Colonic mucosa (tissue), 4 donors: ENCODE results near the gene RASA1. TPM values are rescaled to one million over a fixed set of nuclear protein-coding genes. Genes with fewer than 3 reads are reported as not detected.

Experiments used
- DNase-seq: peaks from one replicate; pipeline ENCODE4 v3.0.0-alpha.2; 2020
- H3K27ac ChIP-seq: fragments of 200-600 bp; one replicate; pipeline ENCODE4 v1.8.0; 2021
- H3K27me3 ChIP-seq: fragments of 200-600 bp; one replicate; pipeline ENCODE4 v1.8.0; 2021
- H3K36me3 ChIP-seq: fragments of 200-600 bp; one replicate; pipeline ENCODE4 v1.8.0; 2021
- H3K4me1 ChIP-seq: fragments of 200-600 bp; one replicate; pipeline ENCODE4 v1.8.0; 2021; ENCODE audit warnings: mild to moderate bottlenecking
- H3K4me3 ChIP-seq: fragments of 200-600 bp; one replicate; pipeline ENCODE4 v1.8.0; 2021
- H3K9ac ChIP-seq, 2 donors: one replicate each; pipeline ENCODE4 v1.7.0; 2013; ENCODE audit warnings: control low read depth in 2 of 2, low read depth in 2 of 2, low read length in 2 of 2
- H3K9me3 ChIP-seq: fragments of 200-600 bp; one replicate; pipeline ENCODE4 v1.8.0; 2021
- CTCF ChIP-seq: fragments of 200-600 bp; IDR thresholded peaks from one replicate; pipeline ENCODE4 v1.8.0; 2022; ENCODE audit warnings: antibody characterized with exemption, mild to moderate bottlenecking
- intact Hi-C: fragments of 100-400 bp; cut with DNase I; formaldehyde crosslinking; loops from one replicate; pipeline ENCODE4 v1.14.1; 2022
- total RNA-seq, 2 donors: library from RNA; stranded (reverse); fragmentation: NEBNext Ultra II Directional in 1 of 2; extraction: Animal tissue kit (Norgen Biotek cat#: 25700) in 1 of 2; gene quantifications; one replicate each; pipeline ENCODE4 v1.2.1, GENCODE V29; 2021
- donor health status: healthy.
- donor health status: DM: no; HTN: no; CAD: no.
- donor health status: DM: no; HTN: no; CAD: no.

The RASA1 gene
- total RNA-seq, 2 donors from 2014 or later, result 24.1 to 28.8 TPM

- H3K9me3 ChIP-seq, result no peaks in the 10 kb centered on the region
- H3K27ac ChIP-seq, result no peak overlapping the region
- peaks cover 20% of the 10 kb centered on the region for H3K36me3 ChIP-seq
- no peak overlapping the region for H3K9ac ChIP-seq
- intact Hi-C loops, result no loop called here
- no peaks in the 10 kb centered on the region for H3K27me3 ChIP-seq
- H3K4me3 ChIP-seq, result no peak overlapping the region
- peak; percentile 59 for TF ChIP-seq CTCF
- DNase-seq, result no peak
- H3K4me1 ChIP-seq, result no peaks in the 10 kb centered on the region
Observed at GRCh38 chr5:87400305-87400899, 132.7 kb downstream of the RASA1 start.

GRCh38 chr5:87401626-87402025 lies 133.9 kb downstream of the RASA1 start:
- no peak overlapping the region for H3K9ac ChIP-seq
- peaks cover 15% of the 10 kb centered on the region for H3K36me3 ChIP-seq
- H3K27ac ChIP-seq, result no peak overlapping the region
- no peaks in the 10 kb centered on the region for H3K27me3 ChIP-seq
- no peak for DNase-seq
- intact Hi-C loops, result no loop called here
- TF ChIP-seq CTCF, result no peak
- H3K4me1 ChIP-seq, result no peaks in the 10 kb centered on the region
- H3K4me3 ChIP-seq, result no peak overlapping the region
- no peaks in the 10 kb centered on the region for H3K9me3 ChIP-seq

- Histone ChIP-seq H3K4me3 (no peak overlapping the region), H3K36me3 (peaks cover 18% of the 10 kb centered on the region), H3K4me1 (no peaks in the 10 kb centered on the region), H3K27ac (no peak overlapping the region), H3K9me3 (no peaks in the 10 kb centered on the region), H3K9ac (no peak overlapping the region), H3K27me3 (no peaks in the 10 kb centered on the region)
- TF ChIP-seq CTCF, result no peak
- DNase-seq, result no peak
- intact Hi-C loops, result no loop called here
Observed at GRCh38 chr5:87403409-87403808, 135.7 kb downstream of the RASA1 start.

- Histone ChIP-seq H3K4me1 (no peaks in the 10 kb centered on the region), H3K9me3 (no peaks in the 10 kb centered on the region), H3K27me3 (no peaks in the 10 kb centered on the region), H3K27ac (no peak overlapping the region), H3K4me3 (no peak overlapping the region), H3K36me3 (peaks cover 18% of the 10 kb centered on the region), H3K9ac (no peak overlapping the region)
- DNase-seq, result no peak
- no peak for TF ChIP-seq CTCF
- intact Hi-C loops, result no loop called here
Observed at GRCh38 chr5:87403899-87404298, 136.2 kb downstream of the RASA1 start.

GRCh38 chr5:87404359-87404758 lies 136.7 kb downstream of the RASA1 start:
- Histone ChIP-seq H3K9ac (no peak overlapping the region), H3K4me3 (no peak overlapping the region), H3K36me3 (peaks cover 18% of the 10 kb centered on the region), H3K27ac (no peak overlapping the region), H3K27me3 (no peaks in the 10 kb centered on the region), H3K9me3 (no peaks in the 10 kb centered on the region), H3K4me1 (no peaks in the 10 kb centered on the region)
- no peak for DNase-seq
- intact Hi-C loops, result no loop called here
- TF ChIP-seq CTCF, result no peak
